Coronary artery (tissue), 2 donors: ENCODE results near the gene EGLN3.
"Not testable (repeated sequence)": the region's sequence is repeated elsewhere in the genome, so short reads cannot be mapped to it uniquely, and the experiment has no call there.

Source experiments
- DNase-seq: peaks from one replicate; pipeline ENCODE4 v3.0.0-alpha.2; 2017; ENCODE audit warnings: low spot score
- H3K27ac ChIP-seq, 2 donors: fragments of 200-600 bp; sonication (generic); one replicate each; pipeline ENCODE4 v1.5.1; 2016 to 2019
- H3K4me3 ChIP-seq: fragments of 200-600 bp; sonication (generic); 2 replicates; pipeline ENCODE4 v1.5.1; 2016; ENCODE audit warnings: mild to moderate bottlenecking, moderate library complexity
- TF ChIP-seq, protein P1 (sequence below): fragments of 200-600 bp; sonication (generic); IDR thresholded peaks from one replicate; pipeline ENCODE4 v1.5.1; 2019; ENCODE audit warnings: antibody characterized with exemption

Gene EGLN3

DNA sequence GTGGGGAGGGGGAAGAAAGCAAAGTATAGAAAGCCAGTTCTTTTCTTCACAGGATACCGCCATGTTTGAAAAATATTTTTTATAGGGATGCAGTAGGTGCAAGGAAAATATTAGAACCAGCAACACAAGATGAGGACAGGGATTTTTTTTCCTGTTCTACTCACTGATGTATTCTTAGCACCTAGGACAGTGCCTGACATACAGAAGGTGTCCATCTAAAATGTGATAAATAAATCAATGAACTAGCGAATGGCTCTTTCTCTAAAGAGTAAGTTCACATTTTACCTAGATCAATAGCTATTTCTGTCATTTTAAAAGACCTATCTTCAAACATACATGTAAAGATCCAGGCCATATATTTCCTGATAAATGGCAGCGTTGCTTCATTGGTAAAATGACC is 18.8 kb downstream of the EGLN3 start:
- no peak for DNase-seq
- Histone ChIP-seq H3K27ac (no peak overlapping the region), H3K4me3 (no peak overlapping the region)
- TF ChIP-seq, protein P1, sequence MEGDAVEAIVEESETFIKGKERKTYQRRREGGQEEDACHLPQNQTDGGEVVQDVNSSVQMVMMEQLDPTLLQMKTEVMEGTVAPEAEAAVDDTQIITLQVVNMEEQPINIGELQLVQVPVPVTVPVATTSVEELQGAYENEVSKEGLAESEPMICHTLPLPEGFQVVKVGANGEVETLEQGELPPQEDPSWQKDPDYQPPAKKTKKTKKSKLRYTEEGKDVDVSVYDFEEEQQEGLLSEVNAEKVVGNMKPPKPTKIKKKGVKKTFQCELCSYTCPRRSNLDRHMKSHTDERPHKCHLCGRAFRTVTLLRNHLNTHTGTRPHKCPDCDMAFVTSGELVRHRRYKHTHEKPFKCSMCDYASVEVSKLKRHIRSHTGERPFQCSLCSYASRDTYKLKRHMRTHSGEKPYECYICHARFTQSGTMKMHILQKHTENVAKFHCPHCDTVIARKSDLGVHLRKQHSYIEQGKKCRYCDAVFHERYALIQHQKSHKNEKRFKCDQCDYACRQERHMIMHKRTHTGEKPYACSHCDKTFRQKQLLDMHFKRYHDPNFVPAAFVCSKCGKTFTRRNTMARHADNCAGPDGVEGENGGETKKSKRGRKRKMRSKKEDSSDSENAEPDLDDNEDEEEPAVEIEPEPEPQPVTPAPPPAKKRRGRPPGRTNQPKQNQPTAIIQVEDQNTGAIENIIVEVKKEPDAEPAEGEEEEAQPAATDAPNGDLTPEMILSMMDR, result no peak

DNA sequence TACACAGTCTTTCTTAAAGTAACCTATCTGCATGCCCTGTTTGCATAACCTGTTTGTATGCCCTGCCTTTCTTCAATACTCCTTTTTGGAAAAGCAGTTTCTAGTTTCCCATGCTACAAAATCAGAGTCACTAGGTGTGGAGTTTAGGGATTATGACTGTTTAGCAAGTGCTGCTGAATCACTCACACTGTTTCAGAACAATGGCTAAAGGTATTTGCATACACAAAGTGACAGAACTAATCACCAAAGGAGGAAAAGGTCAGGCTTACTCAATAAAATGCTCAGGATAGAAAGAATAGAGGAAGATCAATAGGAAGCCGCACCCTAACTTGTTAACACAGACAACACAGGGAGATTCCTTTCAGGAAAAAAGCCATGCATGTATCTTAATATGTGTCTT is 19.4 kb downstream of the EGLN3 start:
- DNase-seq, result no peak
- no peak overlapping the region for H3K27ac ChIP-seq
- TF ChIP-seq, protein P1, result no peak
- H3K4me3 ChIP-seq, result no peak overlapping the region

DNA sequence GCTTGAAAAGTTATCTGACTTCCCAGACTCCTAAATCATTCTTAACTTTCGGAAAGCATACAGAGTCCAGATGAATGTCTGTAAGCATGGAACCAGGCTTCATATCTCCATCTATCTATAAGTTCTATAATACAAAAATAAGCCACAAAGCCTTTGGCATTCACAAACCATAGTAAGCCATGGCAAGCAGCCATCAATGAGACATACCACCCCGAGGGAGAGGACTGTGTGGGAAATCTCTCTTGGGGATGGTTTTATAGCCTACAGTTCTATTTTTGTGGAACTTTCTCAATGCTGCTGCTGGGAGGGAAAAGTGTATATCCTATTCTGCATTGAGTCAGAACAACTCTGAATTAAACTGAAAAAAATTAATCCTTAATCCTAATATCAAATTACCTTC is 20.4 kb downstream of the EGLN3 start:
- DNase-seq, result no peak
- H3K27ac ChIP-seq, result no peak overlapping the region
- TF ChIP-seq, protein P1, result no peak
- H3K4me3 ChIP-seq, result no peak overlapping the region

DNA sequence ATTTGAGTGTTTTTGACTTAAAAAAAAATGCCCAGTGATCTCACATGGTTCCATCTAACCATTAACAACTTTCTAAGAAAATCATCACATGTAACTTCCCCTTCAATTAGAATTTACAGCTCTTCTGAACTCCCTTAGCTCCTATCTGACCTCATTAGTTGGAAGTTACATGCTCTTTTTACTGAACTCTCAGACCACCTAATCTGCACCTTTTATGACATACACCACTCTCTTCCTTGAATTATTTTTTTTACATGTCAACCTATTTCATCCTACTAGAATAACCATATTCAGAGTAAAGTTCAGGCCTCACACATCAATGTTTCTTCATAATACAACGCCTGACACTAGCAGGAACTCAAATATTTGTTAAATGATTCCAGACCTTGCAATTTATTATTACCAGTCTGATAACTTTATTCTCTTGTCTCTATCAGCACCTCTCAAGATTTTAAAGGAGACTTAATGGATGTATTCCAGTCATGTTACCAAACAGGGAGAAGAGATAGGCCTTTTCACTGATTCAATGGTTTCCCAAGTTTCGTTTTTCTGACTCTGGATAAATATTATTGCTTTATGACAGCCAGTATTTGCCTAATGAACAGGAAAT is 21.0 kb downstream of the EGLN3 start:
- no peak for DNase-seq
- H3K4me3 ChIP-seq, result no peak overlapping the region
- H3K27ac ChIP-seq, result no peak overlapping the region
- TF ChIP-seq, protein P1, result no peak

DNA sequence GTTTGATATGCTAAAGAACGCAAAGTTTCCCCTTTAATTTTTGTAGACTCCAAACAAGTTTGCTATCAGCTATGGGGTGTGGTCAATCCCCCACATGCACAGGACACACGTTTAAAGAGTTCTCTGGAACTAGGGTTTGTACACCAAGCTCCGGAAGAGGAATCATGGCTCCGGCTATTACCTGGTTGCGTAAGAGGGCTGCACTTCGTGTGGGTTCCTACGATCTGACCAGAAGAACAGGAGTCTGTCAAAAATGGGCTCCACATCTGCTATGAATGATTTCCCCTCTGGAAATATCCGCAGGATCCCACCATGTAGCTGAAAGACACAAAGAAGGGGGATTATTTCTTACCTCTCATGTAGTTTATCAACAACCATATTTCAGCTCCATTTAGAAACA is 22.0 kb downstream of the EGLN3 start:
- TF ChIP-seq, protein P1, result no peak
- Histone ChIP-seq H3K4me3 (no peak overlapping the region), H3K27ac (no peak overlapping the region)
- DNase-seq, result no peak

DNA sequence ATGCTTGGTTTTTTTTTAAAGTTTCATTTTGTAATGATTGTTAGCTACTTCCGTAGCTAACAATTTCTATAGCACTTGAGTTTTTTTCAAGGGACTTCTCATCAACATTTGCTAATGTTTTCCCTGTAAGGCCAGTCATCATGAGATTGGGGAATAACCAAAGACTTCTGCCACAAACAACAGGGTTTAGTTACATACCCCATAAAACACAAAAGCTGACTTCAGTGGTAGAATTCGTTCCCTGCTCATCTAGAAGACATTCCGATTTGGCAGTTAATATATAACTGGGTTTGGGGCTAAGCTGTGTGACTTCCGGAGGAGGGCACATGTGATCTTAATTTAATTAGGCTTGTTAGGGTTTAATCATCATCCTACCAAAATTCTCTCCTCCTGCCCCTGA is 22.9 kb downstream of the EGLN3 start:
- TF ChIP-seq, protein P1, result no peak
- Histone ChIP-seq H3K4me3 (no peak overlapping the region), H3K27ac (no peak overlapping the region)

DNA sequence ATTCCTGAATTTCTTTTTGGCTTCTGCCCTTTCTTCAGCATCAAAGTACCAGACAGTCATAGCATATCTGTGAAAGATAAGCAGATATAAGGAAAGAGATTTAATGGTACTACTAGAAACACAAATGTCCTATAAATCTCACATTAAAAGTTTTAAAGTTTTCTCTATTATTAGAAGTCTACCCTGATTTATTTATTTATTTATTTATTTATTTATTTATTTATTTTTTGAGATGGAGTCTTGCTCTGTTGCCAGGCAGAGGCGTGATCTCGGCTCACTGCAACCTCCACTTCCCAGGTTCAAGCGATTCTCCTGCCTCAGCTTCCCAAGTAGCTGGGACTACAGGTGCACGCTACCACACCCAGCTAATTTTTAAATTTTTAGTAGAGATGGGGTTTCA is 23.9 kb downstream of the EGLN3 start:
- H3K27ac ChIP-seq, DNase-seq, H3K4me3 ChIP-seq: not testable (repeated sequence)

More for the DNA sequence above, 22.9 kb downstream of the EGLN3 start:
- DNase-seq, result no peak
